HT-29 (cell line): ENCODE measurements around the gene ASPHD1. TPM values are rescaled to one million over a fixed set of nuclear protein-coding genes. Genes with fewer than 3 reads are reported as not detected.
"Not testable (repeated sequence)": the region's sequence is repeated elsewhere in the genome, so short reads cannot be mapped to it uniquely, and the experiment has no call there.

Experiments
- DNase-seq: peaks from one replicate; pipeline ENCODE4 v3.0.0-alpha.2; 2015; ENCODE audit warnings: low spot score
- total RNA-seq: library from RNA; depleted of rRNA; stranded (reverse); fragments of >200 nt; shearing (Covaris generic); gene quantifications from 2 replicates; pipeline ENCODE4 v1.2.3, GENCODE V29; 2014; rRNA removed

Gene ASPHD1, protein sequence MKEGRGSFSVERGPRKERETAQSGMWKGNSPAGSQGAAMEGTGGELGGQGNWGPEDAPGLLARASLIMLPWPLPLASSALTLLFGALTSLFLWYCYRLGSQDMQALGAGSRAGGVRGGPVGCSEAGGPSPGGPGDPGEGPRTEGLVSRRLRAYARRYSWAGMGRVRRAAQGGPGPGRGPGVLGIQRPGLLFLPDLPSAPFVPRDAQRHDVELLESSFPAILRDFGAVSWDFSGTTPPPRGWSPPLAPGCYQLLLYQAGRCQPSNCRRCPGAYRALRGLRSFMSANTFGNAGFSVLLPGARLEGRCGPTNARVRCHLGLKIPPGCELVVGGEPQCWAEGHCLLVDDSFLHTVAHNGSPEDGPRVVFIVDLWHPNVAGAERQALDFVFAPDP
- total RNA-seq, result 19.5 and 24.0 TPM in 2 replicates

DNA sequence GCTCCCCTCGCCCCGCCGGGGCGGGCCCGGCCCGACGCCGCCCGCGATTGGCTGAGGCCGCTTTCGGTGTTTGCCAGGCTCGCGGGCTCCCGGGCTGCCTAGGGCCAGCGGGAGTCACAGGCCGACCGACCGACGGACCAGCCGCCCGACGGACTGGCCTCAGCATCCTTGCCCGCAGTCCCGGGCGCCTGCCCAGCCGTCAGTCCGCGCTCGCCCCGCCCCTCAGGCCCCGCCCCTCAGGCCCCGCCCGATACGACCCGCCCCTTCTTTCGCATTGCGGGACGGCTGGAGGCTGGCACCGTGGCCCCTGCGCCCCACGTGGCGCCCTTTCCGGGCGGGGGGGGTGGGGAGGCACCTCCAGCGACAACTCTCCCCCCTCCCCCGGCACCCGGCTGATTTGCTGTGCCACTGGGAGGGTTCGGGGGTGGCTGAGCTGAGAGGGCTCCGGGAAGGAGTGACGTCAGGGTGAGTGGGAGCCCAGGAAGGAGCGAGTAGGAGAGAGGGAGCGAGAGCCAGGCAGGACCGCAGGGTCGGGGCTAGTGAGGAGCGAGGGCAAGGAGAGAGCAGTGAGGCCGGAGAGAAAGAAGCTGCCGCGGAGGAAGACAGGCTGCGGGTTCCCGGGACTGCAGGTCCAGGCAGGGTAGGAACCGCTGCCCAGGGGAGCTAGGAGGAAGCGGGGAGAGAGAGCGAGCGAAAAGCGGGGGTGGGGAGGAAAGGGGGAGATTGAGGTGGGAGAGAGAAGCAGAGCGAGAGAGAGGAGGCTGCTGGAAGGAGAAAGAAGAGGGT lies at the start of gene ASPHD1:
TSS of gene ASPHD1 (plus strand) at position 387 of the 786 bp plus-strand sequence. CDS start 484 bp downstream, outside the sequence.
- DNase-seq, result peak; percentile 69

GRCh38 chr16:29850998-29851397 lies 49.3 kb upstream of the ASPHD1 start:
- DNase-seq, result no peak

DNA sequence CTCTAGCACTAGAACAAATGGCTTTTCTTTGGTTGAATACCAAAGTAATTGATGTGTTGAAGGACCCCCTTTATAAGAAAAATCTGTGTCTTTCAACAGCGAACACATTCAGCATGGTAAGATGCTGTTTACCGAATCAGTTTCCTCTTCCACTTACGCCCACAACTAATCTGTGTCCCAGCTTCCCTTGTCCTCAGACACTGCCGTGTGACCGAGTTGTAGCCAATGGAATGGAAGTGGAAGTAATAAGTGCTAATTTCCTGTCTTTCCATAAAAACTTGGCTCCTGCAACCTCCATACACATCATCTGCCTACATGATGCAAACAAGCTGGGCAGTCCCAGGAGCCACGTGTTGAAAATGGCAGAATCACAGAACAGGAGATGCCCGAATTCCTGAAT lies 47.6 kb upstream of the ASPHD1 start:
- DNase-seq, result no peak

GRCh38 chr16:29854520-29855100 lies 45.7 kb upstream of the ASPHD1 start:
- no peak for DNase-seq

GRCh38 chr16:29857133-29857760 lies 43.0 kb upstream of the ASPHD1 start:
- no peak for DNase-seq

- DNase-seq, result no peak
Observed at GRCh38 chr16:29858149-29858849, 42.0 kb upstream of the ASPHD1 start.

DNA sequence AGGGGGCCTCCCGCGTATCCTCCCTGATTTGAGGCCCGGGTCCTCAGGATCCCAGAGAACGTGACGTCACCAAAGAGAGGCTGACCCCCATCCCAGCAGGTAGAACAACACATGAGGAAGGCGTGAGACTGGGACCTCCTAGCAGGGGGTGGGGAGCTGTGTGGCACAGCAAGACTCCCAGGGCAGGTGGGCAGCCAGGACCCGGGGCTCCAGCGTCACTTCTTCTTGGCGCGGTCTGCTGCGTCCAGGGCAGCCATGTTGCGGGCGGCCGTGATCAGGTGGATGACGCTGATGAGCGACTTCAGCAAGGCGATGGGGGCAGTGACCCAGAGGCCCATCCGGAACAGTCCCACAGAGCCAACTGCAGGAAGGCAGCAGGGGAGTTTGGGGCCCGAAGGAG lies 41.3 kb upstream of the ASPHD1 start:
- DNase-seq, result no peak

GRCh38 chr16:29860218-29860617 lies 40.1 kb upstream of the ASPHD1 start:
- no peak for DNase-seq

- peak; percentile 49 for DNase-seq
Observed at GRCh38 chr16:29862383-29862883, 37.9 kb upstream of the ASPHD1 start.

GRCh38 chr16:29862884-29863668 lies 37.2 kb upstream of the ASPHD1 start, which contains the start of gene CDIPT:
Gene CDIPT, minus strand, starts transcription at chr16:29863226. Its CDS starts 369 bp downstream, at chr16:29862857.
- peak; percentile 98 for DNase-seq

- DNase-seq, result no peak
Observed at GRCh38 chr16:29863669-29863984, 36.7 kb upstream of the ASPHD1 start.

DNA sequence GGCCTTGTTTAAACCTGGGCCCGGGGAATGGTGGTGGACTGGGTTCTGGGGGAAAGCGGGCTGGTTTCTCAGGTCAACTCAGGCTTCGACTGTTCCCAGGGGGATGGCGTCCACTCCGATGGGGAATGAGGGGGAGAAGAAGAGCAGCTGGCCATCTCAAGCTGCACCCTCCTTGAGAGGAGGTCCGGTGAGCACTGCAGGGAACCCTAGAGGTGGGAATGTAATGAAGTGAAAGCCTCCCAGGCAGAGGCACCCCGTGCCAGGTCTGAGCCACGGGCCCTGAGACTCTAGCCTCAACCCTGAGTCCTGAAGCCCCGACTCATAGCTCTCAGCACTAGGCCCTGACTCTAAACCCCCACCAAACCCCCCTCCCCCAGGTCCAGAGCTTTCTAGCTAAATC lies 36.1 kb upstream of the ASPHD1 start:
- no peak for DNase-seq

GRCh38 chr16:29868396-29869009 lies 31.8 kb upstream of the ASPHD1 start:
- no peak for DNase-seq

- DNase-seq, result not testable (repeated sequence)
Observed at GRCh38 chr16:29869067-29869466, 31.2 kb upstream of the ASPHD1 start.

GRCh38 chr16:29871822-29872546 lies 28.3 kb upstream of the ASPHD1 start:
- no peak for DNase-seq

- DNase-seq, result no peak
Observed at GRCh38 chr16:29873319-29873718, 27.0 kb upstream of the ASPHD1 start.

- no peak for DNase-seq
Observed at GRCh38 chr16:29875206-29875605, 25.1 kb upstream of the ASPHD1 start.

DNA sequence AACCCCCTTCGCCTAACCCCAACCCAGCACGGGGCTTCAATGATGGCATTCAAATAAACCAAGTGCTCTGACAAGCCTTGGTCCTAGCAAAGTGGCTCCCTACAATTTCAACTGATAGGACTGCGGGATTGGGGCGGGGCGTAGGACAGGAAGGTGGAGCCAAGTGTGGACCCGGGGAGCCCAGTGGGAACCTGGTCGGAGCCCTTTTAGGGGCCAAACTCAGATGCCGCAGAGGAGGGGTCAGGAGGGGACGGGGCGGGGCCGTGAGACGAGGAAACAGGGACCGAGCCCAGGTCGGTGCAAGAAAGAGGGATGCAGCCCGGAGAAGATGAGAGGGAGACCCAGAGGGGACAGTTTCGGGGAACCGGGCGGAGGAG lies 24.1 kb upstream of the ASPHD1 start:
- no peak for DNase-seq

DNA sequence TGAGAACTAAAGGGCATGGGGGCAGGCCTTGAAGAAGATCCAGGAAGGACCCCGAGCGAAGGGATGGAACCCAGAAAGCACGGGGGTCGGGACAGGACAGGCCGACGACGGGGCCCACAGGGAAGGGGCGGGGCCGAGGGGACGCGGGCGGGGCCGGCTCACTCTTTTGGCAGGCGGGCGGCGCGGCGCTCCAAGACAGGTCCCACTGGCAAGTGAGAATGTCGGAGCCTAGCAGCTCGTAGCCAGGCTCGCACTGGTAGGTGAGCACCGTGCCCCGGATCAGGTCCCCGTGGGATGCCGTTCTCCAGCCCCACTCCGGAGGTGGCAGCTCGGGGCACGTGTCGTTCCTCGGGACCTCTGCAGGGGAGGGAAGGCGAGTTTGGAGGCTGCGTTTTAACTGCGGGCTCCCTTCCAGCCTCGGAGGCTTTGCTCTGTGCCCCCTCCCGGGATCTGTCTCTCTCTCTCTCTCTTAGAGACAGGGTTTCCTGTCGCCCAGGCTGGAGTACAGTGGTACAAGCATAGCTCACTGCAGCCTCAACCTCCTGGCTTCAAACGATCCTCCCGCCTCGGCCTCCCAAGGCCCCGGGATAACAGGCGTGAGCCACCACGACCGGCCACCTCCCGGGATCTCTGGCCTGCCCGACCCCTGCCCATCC lies 23.6 kb upstream of the ASPHD1 start:
- no peak for DNase-seq
